ENCODE results near the gene SPRR2F.

- TF ChIP-seq POLR2A (IDR thresholded peaks at IDR 0.05), result no peak
- no peak for TF ChIP-seq EP300 (IDR thresholded peaks at IDR 0.05)
- TF ChIP-seq CTCF (IDR thresholded peaks at IDR 0.05), result no peak
- no peak for TF ChIP-seq POLR2AphosphoS5 (IDR thresholded peaks at IDR 0.05)
Measured at GRCh38 chr1:153125536-153125935, 12.2 kb upstream of the SPRR2F start.

All from gastroesophageal sphincter (tissue), 3 donors.